Measurements from ENCODE around the gene ANKRD31. TPM values are rescaled to one million over a fixed set of nuclear protein-coding genes. Genes with fewer than 3 reads are reported as not detected.

The ANKRD31 gene
- total RNA-seq, 1 experiment from 2014 or later: 0.48 TPM

DNA sequence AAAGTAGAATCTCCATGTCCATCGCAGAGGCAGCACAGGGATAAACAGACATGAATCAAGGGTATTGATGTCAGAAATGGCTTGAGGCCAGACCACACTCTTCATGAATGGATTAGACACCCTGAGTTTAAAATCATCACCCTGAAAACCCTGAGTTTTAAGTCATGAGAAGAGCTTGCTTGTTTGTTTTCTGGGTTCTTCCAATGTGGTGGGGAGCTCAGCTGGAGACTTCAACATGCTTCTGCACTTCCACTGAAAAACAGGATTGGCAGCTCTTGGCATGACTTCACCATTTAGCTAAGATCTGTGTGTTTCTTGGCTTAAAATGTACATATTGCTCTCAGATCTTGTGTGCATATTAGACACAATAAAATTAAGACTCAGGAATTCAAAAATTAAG is 194.2 kb downstream of the ANKRD31 start:
- intact Hi-C loops (cut with micrococcal nuclease; ENCODE audit: unreplicated experiment): no loop called here
- Histone ChIP-seq H3K4me3 (no peak overlapping the region), H3K27me3 (ENCODE audit: insufficient read depth, low read depth) (no peaks in the 10 kb centered on the region), H2AFZ (no peak overlapping the region), H3F3A (ENCODE audit: insufficient read depth, low read depth) (peaks cover 6% of the 10 kb centered on the region), H4K20me1 (ENCODE audit: insufficient read depth) (no peaks in the 10 kb centered on the region), H3K27ac (no peak overlapping the region), H3K4me2 (no peak overlapping the region), H3K79me2 (ENCODE audit: low read depth) (no peaks in the 10 kb centered on the region), H3K9me2 (ENCODE audit: insufficient read depth) (no peaks in the 10 kb centered on the region), H3K4me1 (replicated peaks; ENCODE audit: insufficient read depth) (peaks cover 15% of the 10 kb centered on the region), H3K36me3 (ENCODE audit: low read depth) (no peaks in the 10 kb centered on the region), H3K9me3 (ENCODE audit: insufficient read depth, low read depth) (no peaks in the 10 kb centered on the region; the same call in 1 of the 2 replicates)
- CTCF ChIA-PET: no interaction called here
- no TSS peak for BruUV-seq (replicated peaks)
- no peak for TF ChIP-seq EZH2 (IDR thresholded peaks at IDR 0.05; ENCODE audit: low read depth)
- TF ChIP-seq, protein P1, sequence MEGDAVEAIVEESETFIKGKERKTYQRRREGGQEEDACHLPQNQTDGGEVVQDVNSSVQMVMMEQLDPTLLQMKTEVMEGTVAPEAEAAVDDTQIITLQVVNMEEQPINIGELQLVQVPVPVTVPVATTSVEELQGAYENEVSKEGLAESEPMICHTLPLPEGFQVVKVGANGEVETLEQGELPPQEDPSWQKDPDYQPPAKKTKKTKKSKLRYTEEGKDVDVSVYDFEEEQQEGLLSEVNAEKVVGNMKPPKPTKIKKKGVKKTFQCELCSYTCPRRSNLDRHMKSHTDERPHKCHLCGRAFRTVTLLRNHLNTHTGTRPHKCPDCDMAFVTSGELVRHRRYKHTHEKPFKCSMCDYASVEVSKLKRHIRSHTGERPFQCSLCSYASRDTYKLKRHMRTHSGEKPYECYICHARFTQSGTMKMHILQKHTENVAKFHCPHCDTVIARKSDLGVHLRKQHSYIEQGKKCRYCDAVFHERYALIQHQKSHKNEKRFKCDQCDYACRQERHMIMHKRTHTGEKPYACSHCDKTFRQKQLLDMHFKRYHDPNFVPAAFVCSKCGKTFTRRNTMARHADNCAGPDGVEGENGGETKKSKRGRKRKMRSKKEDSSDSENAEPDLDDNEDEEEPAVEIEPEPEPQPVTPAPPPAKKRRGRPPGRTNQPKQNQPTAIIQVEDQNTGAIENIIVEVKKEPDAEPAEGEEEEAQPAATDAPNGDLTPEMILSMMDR (conservative IDR thresholded peaks at IDR 0.05): no peak
- POLR2A ChIA-PET (ENCODE audit: unreplicated experiment): no interaction called here
- no peak for DNase-seq

DNA sequence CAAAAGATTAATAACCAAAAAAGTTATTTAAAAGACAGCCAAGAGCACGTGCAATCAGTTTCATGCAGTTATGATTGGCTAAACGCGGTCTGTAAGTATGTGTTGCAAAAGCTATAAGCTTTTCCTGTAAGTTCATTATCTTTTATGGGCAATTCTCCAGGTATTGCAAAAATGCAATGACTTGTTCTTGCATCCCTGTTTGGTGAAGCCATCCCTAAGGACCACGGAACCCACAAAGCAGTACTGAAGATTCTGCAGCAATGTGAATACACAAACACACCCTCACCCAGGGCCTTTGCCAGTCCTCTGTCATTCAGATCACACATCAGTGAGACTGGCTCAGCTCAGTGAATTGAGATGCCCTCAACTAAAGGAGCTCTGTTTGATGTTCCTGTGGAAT is 195.7 kb downstream of the ANKRD31 start:
- intact Hi-C loops (cut with micrococcal nuclease; ENCODE audit: unreplicated experiment): no loop called here
- Histone ChIP-seq H3K9me2 (ENCODE audit: insufficient read depth) (no peaks in the 10 kb centered on the region), H3K36me3 (ENCODE audit: low read depth) (no peaks in the 10 kb centered on the region), H3K4me2 (no peak overlapping the region), H2AFZ (no peak overlapping the region), H3K4me3 (no peak overlapping the region), H3K9me3 (ENCODE audit: insufficient read depth, low read depth) (no peaks in the 10 kb centered on the region; the same call in 1 of the 2 replicates), H4K20me1 (ENCODE audit: insufficient read depth) (no peaks in the 10 kb centered on the region), H3F3A (ENCODE audit: insufficient read depth, low read depth) (peaks cover 14% of the 10 kb centered on the region), H3K4me1 (replicated peaks; ENCODE audit: insufficient read depth) (peaks cover 28% of the 10 kb centered on the region), H3K27me3 (ENCODE audit: insufficient read depth, low read depth) (no peaks in the 10 kb centered on the region), H3K79me2 (ENCODE audit: low read depth) (no peaks in the 10 kb centered on the region), H3K27ac (no peak overlapping the region)
- no peak for TF ChIP-seq EZH2 (IDR thresholded peaks at IDR 0.05; ENCODE audit: low read depth)
- TF ChIP-seq, protein P1 (conservative IDR thresholded peaks at IDR 0.05): no peak
- CTCF ChIA-PET: interaction anchor here (0.5 kb wide), 1 partner anchor 21 kb away, joined by 4 read pairs; no protein-coding TSS in a partner anchor
- BruUV-seq (replicated peaks): no TSS peak
- DNase-seq: no peak
- POLR2A ChIA-PET (ENCODE audit: unreplicated experiment): no interaction called here

DNA sequence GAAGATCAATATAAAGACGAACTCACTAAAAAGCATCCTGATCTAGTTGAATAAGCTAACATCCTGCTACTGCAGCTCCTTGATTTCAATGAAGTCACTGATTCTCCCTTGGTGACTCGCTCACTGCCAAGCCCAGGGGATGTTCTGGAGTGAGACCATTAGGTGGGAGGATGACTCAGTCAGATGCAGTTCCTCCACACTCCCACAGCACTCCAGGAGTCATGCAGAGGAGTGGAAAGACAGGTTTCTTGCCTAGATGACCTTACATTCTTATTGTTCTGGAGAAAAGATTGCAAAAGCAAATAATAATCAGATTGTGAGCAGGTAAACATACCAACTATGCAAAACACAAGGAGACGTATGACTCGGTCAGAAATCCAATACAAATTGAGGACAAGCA is 199.6 kb downstream of the ANKRD31 start:
- POLR2A ChIA-PET (ENCODE audit: unreplicated experiment): interaction anchor here (0.5 to 0.6 kb wide), 4 partner anchors 19 to 679 kb away, joined by 3 to 11 read pairs (median 4); no protein-coding TSS in a partner anchor
- Histone ChIP-seq H3K4me2 (peak overlapping the region; percentile 66), H3K27ac (peak overlapping the region; percentile 88), H3K9me3 (ENCODE audit: insufficient read depth, low read depth) (no peaks in the 10 kb centered on the region), H3F3A (ENCODE audit: insufficient read depth, low read depth) (peaks cover 17% of the 10 kb centered on the region), H3K79me2 (ENCODE audit: low read depth) (no peaks in the 10 kb centered on the region), H3K27me3 (ENCODE audit: insufficient read depth, low read depth) (no peaks in the 10 kb centered on the region), H4K20me1 (ENCODE audit: insufficient read depth) (no peaks in the 10 kb centered on the region), H2AFZ (no peak overlapping the region), H3K9me2 (ENCODE audit: insufficient read depth) (no peaks in the 10 kb centered on the region), H3K36me3 (ENCODE audit: low read depth) (no peaks in the 10 kb centered on the region), H3K4me3 (no peak overlapping the region), H3K4me1 (replicated peaks; ENCODE audit: insufficient read depth) (peaks cover 48% of the 10 kb centered on the region)
- DNase-seq: peak; percentile 85 to 99
- CTCF ChIA-PET: interaction anchor here (1.0 kb wide), 2 partner anchors 13 to 199 kb away, joined by 3 to 5 read pairs; partner anchors contain the start of gene ANKRD31
- intact Hi-C loops (cut with micrococcal nuclease; ENCODE audit: unreplicated experiment): loop anchor here (1.0 to 5.0 kb wide), 2 partner anchors 83 to 300 kb away; partner anchors contain the start of gene HMGCR
- no TSS peak for BruUV-seq (replicated peaks)
- no peak for TF ChIP-seq EZH2 (IDR thresholded peaks at IDR 0.05; ENCODE audit: low read depth)
- TF ChIP-seq, protein P1 (conservative IDR thresholded peaks at IDR 0.05): no peak

Data from PC-9 (cell line).